Measurements from ENCODE around the gene CST6.
A peak's percentile ranks its signal among the peaks of the same experiment; 100 is the strongest.
"Not testable (repeated sequence)": the region's sequence is repeated elsewhere in the genome, so short reads cannot be mapped to it uniquely, and the experiment has no call there.

Gene CST6

GRCh38 chr11:66015936-66016792 is 4.4 kb downstream of the CST6 start:
- DNase-seq = no peak

DNA sequence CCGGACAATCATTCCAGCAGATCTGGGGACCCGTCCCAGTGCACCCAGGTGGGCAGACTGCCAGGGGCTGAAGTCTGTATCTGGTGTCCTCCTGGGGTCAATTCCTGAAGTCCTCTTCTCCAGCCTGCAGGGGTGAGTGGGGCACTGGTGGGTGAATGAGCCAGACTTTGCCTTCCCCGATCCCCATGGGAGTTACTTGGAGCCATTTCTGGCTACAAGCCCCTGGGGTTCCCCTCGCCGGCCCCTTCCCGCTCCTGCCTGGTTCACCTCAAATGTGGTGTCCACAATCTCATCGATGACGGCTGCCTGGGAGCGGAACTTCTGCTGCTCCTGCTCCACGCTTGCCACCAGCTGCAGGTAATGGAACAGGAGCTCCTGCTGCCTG is 5.0 kb downstream of the CST6 start:
- no peak for DNase-seq

DNA sequence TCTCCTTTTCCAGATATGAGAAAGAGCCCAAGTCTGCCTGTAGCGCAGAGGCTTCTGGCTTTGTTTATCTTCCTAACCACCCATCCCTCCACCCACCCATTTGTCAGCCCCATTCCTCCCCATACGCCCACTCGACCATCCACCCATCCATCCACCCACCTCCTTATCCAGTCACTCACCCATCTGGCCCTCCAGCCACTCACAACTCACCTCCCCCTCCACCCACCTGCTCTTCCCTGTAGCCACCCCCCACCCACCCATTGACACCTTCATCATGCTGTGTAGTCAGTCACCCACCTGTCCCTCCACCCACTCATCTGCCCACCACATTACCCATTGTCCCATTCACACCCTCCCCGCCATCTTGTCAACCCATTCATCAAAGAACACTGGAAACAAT is 5.5 kb downstream of the CST6 start:
- DNase-seq = no peak

GRCh38 chr11:66020212-66020611 is 8.4 kb downstream of the CST6 start:
- DNase-seq = no peak

GRCh38 chr11:66020618-66021357 is 9.0 kb downstream of the CST6 start:
- DNase-seq = no peak

DNA sequence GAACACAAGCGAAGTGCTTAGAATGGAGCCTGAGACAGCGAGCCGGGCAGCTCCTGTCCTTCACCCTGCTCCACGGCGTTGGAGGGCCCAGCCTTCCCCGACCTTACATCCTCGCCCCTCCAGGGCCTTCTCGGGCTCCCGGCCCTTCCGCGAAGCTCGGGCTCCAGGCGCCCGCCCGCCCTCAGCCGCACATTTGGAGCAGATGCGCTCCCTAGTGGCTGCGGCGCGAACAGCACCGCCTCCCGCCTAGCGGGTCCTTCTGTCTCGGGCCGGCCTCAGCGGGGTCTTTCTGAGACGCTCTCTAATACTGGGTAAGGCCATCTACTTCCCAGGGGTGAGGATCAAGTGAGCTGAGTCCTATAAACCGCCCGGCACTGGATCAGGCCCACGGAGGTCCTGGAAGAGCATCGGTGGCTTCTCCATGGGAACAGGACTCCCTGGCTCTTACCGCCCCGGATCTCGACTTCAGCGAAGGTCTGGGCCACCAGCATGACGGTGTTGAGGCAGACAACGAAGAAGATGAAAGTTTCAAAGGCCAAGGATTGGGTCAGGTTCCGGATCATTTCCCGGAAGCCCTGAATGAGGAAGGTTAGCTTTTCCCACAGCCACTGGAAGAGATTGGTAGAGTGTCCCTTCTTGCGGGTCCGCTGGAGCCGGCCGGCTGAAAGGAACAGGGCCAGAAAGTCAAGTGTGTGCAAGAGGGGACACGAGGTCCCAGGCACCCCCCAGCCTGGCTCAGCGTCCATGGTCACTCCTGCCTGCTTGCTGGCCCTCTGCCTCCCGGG is 10.8 kb downstream of the CST6 start:
- peak; percentile 46 to 57 for DNase-seq

- DNase-seq = not testable (repeated sequence)
Observed at GRCh38 chr11:66023186-66023440, 11.3 kb downstream of the CST6 start.

GRCh38 chr11:66026017-66026529 is 14.3 kb downstream of the CST6 start, which contains the start of gene CATSPER1:
Gene CATSPER1, minus strand, starts transcription at chr11:66026479. Its CDS starts 100 bp downstream, at chr11:66026379.
- DNase-seq = no peak

GRCh38 chr11:66032957-66033735 is 21.3 kb downstream of the CST6 start:
- DNase-seq = no peak

DNA sequence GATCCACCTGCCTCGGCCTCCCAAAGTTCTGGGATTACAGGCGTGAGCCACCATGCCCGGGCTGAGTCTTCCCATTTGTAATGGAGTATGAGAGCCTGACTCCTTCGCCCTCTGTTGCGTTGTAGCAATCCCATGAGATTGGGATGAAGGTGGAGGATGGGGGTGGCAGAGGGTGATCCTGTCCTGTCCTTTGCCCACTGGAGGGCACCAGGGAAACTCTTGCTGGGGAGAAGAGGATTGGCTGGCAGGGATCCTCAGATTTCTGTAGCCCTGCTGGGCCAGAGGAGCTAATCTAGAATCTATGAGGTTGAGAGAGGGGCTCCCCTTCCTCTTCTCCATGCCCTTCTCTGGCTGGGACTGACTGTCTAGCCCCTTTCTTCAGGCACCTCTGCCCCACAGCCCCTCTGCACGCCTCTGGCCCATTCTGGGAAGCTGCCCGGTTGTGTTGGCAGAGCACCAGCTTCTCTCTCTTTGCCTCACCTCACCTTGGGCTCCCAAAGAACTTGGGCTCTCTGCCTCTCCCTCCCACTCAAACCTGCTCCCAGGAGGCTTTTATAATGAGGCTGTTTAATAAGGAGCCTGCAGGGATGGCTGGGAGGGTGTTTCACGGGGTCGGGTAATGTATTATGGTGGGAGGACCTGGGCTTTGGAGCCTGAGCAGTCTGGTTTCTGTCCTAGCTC is 24.0 kb downstream of the CST6 start:
- no peak for DNase-seq

DNA sequence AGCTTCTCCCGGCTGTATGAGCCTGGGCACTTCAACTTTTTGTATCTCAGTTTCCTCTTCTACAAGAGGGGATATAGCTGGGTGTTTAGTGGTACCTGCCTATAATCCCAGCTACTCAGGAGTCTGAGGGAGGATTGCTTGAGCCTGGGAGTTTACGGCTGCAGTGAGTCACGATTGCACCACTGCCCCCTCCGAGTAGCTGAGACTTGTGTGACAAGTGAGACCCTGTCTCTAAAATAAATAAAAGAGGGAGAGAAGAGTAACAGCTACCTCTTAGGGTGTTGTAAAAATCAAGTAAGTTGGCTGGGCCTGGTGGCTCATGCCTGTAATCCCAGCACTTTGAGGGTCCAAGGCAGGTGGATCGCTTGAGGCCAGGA is 24.5 kb downstream of the CST6 start:
- no peak for DNase-seq

DNA sequence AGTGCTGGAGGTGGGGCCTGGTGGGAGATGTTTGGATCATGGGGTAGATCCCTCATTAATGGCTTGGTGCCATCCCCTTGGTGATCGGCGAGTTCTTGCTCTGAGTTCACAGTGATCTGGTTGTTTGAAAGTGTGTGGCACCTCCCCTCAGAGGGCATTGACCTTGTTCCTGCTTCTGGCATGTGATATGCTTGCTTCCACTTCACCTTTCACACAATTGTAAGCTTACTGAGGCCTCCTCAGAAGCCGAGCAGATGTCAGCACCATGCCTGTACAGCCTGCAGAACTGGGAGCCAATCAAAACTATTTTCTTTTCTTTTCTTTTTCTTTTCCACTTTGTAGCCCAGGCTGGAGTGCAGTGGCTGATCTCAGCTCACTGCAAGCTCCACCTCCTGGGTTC is 25.5 kb downstream of the CST6 start:
- no peak for DNase-seq

GRCh38 chr11:66039765-66040164 is 28.0 kb downstream of the CST6 start:
- DNase-seq = no peak

DNA sequence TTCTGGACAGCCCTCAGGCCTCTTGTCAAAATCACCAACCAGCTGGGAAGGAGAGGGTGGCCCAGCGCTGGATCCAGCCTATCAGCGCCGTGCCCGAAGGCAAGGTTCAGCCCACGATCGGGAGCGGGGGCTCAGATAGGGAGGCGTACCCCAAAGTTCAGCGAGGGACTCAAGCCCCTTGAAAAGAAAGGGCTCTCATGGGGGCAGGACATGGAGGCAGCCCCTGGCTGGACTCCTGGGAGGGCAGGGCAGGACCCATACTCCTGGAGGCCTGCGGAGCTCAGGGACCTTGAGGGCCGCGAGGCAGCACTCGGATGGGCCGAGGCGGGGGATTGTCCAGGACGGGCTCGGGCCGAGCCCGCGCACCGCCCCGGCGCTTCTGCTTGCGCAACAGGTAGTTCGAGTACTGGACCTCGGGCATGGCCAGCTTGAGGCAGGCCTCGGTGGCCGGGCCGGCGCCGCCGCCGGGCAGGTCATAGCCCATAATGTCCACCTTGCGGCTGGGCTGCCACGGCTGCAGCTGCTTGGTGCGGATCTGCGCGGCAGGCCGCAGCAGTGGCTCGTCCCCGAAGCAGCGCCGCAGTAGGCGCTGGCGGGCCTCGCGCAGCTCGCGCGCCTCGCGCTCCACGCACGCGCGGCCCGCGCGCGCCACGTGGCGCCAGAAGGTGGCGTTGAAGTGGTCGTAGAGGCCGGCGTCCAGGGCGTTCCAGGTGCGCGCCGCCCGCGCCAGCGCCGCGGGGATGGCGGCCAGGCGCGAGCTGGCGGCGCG is 30.6 kb downstream of the CST6 start:
- DNase-seq = no peak

- DNase-seq = no peak
Observed at GRCh38 chr11:66042996-66043906, 31.4 kb downstream of the CST6 start.

DNA sequence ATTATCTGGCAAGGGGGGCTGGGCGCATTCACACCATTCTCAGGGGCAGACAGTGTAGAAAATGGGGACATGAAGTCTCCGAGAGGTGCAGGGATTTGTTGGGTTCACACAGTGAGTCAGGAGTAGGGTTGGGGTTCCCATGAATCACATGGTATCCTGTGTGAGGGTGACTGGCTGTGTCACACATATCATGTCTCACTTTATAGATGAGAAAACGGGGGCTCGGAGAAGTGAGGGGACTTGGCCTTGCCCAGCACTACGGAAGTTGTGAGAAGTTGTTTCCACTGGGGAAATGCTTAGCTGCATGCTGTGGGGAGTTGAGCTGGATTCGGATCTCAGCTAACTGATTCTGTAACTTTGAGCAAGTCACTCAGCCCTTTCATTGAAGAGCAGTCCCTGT is 32.9 kb downstream of the CST6 start:
- no peak for DNase-seq

DNA sequence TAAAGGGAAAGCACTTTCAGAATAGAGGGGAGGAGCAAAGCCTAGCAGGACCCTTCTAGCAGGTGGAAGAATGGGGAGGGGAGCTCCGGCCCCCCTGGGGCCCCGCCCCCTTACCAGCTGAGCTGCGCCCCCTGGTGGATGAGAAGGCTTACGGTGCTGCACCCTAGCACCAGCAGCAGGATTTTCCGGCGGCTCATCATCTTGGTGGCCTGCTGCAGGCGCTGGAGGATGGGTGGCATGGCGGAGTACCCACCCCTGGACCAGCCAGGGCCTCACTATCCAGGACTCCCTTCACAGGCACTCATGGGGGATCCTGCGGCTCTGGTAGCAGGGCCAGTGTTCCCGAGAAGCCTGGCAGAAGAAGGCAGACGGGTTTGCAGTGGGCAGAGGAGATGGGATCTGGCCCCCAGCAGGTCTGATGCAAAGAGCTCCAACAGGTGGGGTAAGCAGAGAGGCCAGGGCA is 33.4 kb downstream of the CST6 start:
- DNase-seq = peak; percentile 74 to 83

DNA sequence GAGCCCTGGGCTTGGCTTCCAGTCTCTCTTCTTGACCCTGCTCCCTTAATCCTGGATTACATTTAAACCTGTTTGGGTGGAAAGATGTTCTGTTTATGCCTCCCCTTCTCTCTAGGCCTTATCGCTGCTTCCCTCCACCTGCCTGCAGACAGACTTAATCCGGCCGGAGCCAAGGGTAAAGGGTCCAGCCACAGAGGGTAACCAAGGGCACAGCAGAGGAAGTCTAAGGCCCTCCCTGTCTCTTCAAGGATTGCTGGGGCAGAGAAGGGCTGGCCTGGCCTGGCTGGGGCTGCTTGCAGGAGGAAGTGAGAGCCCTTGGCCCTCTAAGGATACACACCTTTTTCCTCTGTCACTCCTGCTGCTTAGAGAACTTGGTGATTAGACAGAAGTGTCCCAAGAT is 35.1 kb downstream of the CST6 start:
- no peak for DNase-seq

DNA sequence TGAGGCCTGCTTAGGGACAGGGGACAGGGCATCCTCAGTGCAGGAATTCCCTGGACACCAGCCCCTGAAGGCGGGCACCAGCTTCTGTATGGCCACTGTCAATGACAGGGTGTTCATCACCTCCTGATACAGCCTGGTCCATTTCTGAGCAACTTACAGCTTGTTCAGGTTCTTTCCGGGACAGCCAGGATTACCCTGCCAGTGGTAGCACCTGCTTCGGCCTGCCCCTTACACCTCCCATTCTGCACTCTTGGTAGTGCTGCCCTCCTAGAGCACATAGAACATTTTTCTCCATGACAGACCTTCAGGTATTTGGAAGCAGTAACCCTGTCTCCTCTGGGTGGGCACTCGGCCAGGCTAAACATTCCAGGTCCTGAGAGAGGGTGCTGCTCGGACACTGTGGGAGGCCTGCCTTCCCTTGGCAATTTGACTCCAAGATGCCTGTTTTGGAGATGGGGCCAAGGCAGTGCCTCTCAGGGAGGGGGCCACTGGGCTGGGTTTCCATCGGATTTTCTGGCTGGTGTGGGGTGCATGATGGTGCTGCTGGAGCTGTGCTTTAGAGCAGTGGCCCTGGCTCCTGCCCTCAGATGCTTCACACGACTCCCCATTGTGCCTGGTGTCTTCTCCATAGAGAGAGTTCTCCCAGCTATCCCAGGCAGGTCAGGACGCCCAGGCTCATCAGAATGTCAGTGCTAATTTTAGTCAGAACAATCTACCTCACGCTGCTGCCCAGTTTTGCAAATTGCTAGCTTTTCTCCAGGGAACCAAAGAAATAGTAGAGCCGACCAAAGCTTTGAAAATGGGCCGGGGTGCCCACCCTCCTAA is 35.9 kb downstream of the CST6 start:
- no peak for DNase-seq

Data from NCI-H2081 (cell line).